Measurements from ENCODE around the gene LHB. TPM values are rescaled to one million over a fixed set of nuclear protein-coding genes. Genes with fewer than 3 reads are reported as not detected.

The LHB gene
- total and polyA plus RNA-seq, 2 of the 4 experiments (the other 2 are of a cell fraction), result not detected

DNA sequence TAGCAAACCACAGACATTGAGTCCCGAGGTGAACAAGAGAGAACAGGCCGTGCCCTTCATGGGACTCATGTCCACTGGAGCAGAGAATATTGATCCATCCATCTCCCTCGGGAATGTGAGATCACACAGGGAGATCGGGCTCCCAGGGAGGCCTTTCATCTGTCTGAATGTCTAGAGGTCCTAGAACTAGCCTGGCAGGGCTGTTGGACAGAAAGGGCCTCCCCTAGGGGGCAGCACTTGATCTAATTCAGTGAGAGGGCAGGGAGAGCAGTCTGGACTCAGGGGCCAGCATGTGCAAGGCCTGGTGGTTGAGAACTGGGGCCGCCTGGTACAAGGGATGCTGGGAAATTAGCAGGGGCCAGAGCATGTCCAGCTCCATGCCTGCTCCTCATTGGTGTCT lies 18.9 kb downstream of the LHB start (continued):
- TF ChIP-seq RAD21 (IDR thresholded peaks at IDR 0.05; ENCODE audit: low read length) (peak; percentile 45), CHD1 (IDR thresholded peaks at IDR 0.05; ENCODE audit: low read depth, low read length) (no peak), RFX5 (IDR thresholded peaks at IDR 0.05; ENCODE audit: low read depth, low read length) (no peak), MAFK (IDR thresholded peaks at IDR 0.05; ENCODE audit: low read depth, low read length) (no peak), BHLHE40 (IDR thresholded peaks at IDR 0.05; ENCODE audit: low read depth, low read length) (no peak)

GRCh38 chr19:48994035-48994386 lies 22.9 kb downstream of the LHB start:
- 0 out of 2 replicates have a peak overlapping the region, but pooled peaks have one; percentile 29 for H3K14ac ChIP-seq (replicated peaks; ENCODE audit: low read depth, low read length)
- H2BK120ac ChIP-seq (ENCODE audit: low read depth, low read length), result no peak overlapping the region
- peak overlapping the region; percentile 95 for H2AK9ac ChIP-seq (replicated peaks; ENCODE audit: low read depth, low read length, poor library complexity)
- no peak overlapping the region; the same call in 2 of the 3 replicates for H2BK15ac ChIP-seq (ENCODE audit: low read depth, low read length)
- peak overlapping the region; percentile 65 for H3K9ac ChIP-seq (ENCODE audit: low read depth, low read length)
- intact Hi-C loops (cut with micrococcal nuclease), result loop anchor here (5.0 to 10.0 kb wide), 3 partner anchors 63 to 211 kb away; partner anchors contain the start of genes CGB7 and KCNA7
- peak overlapping the region; percentile 11 for H3K4ac ChIP-seq (ENCODE audit: low read depth, low read length)
- peak overlapping the region; percentile 53 for H3K27ac ChIP-seq (ENCODE audit: insufficient read depth, low read length)
- no peaks in the 10 kb centered on the region for H3K9me3 ChIP-seq (ENCODE audit: control insufficient read depth, insufficient read depth, low read length)
- dilution Hi-C loops (cut with HindIII; ENCODE audit: low sequenced_read_pairs, unreplicated experiment), result no loop called here
- peak overlapping the region; percentile 88 for H2AFZ ChIP-seq (replicated peaks; ENCODE audit: low read length, poor library complexity)
- peak overlapping the region; percentile 63 for H3K23ac ChIP-seq (ENCODE audit: low read depth, low read length)
- no peak overlapping the region for H3K18ac ChIP-seq (ENCODE audit: low read depth, low read length)
- ATAC-seq (ENCODE audit: low read depth) (no peak), DNase-seq (no peak)
- TF ChIP-seq MAZ (IDR thresholded peaks at IDR 0.05; ENCODE audit: borderline replicate concordance, low read depth, low read length) (no peak), CEBPB (IDR thresholded peaks at IDR 0.05; ENCODE audit: low read depth, low read length) (no peak), SMC3 (IDR thresholded peaks at IDR 0.05; ENCODE audit: low read depth, low read length) (no peak), CHD1 (IDR thresholded peaks at IDR 0.05; ENCODE audit: low read depth, low read length) (no peak), ELK1 (IDR thresholded peaks at IDR 0.05; ENCODE audit: borderline replicate concordance, low read depth, low read length) (no peak), MAFK (IDR thresholded peaks at IDR 0.05; ENCODE audit: low read depth, low read length) (no peak)
- CTCF ChIA-PET, result interaction anchor here (0.6 to 1.7 kb wide), 7 partner anchors 15 to 199 kb away, joined by 3 to 6 read pairs (median 3); no protein-coding TSS in a partner anchor
- peak overlapping the region; percentile 37 to 72 for H4K8ac ChIP-seq (ENCODE audit: low read depth in 2 of 2, low read length in 2 of 2)
- H4K91ac ChIP-seq (ENCODE audit: insufficient read depth, low read depth, low read length), result peak overlapping the region; percentile 45; the same call in 1 of the 2 replicates
- no peak overlapping the region for H2BK20ac ChIP-seq (ENCODE audit: low read depth, low read length)
- H3K56ac ChIP-seq (ENCODE audit: extremely low read depth, insufficient read depth, low read length), result peak overlapping the region; percentile 68
- WGBS, 2 experiments (ENCODE audit: extremely low coverage in 2 of 2, insufficient read length in 1 of 2), result no CpG with 5 or more reads among the region's 13 CpGs
- POLR2A ChIA-PET (ENCODE audit: unreplicated experiment), result no interaction called here
- peaks cover 8% of the 10 kb centered on the region; the same call in 1 of the 2 replicates for H3K36me3 ChIP-seq (ENCODE audit: control insufficient read depth, insufficient read depth, low read length)
- in situ Hi-C loops (cut with MboI; ENCODE audit: low sequenced_read_pairs), result no loop called here
- H3K27me3 ChIP-seq (ENCODE audit: control insufficient read depth, insufficient read depth, low read length), result no peaks in the 10 kb centered on the region
- peak overlapping the region; percentile 62 for H3K4me3 ChIP-seq (ENCODE audit: insufficient read depth, low read depth, low read length)
- H3K79me1 ChIP-seq (ENCODE audit: low read depth in 1 of 2, low read length in 2 of 2), result peaks cover 11 to 72% of the 10 kb centered on the region in 2 experiments
- peak overlapping the region; percentile 98 for H3K4me2 ChIP-seq (ENCODE audit: low read depth, low read length)
- BruUV-seq (replicated peaks), result no TSS peak
- H2AK5ac ChIP-seq (ENCODE audit: low read depth, low read length), result peak overlapping the region; percentile 81
- 0 out of 2 replicates have a peak, but pooled peaks cover 3% of the 10 kb centered on the region for H3K9me1 ChIP-seq (ENCODE audit: insufficient read depth, low read length)
- H2BK5ac ChIP-seq (ENCODE audit: low read depth, low read length, poor library complexity, severe bottlenecking), result peak overlapping the region; percentile 40
- H3K4me1 ChIP-seq (ENCODE audit: control insufficient read depth, insufficient read depth, low read length), result peaks cover 12% of the 10 kb centered on the region
- H4K20me1 ChIP-seq (ENCODE audit: insufficient read depth, low read length), result peaks cover 27% of the 10 kb centered on the region
- no peak overlapping the region; the same call in 1 of the 2 replicates for H4K5ac ChIP-seq (ENCODE audit: low read depth, low read length)

Data from IMR-90 (cell line).